HG03097 (cell line): ENCODE measurements around the gene KRTCAP3.
A peak's percentile ranks its signal among the peaks of the same experiment; 100 is the strongest.
"Not testable (repeated sequence)": the region's sequence is repeated elsewhere in the genome, so short reads cannot be mapped to it uniquely, and the experiment has no call there.

Experiments
- ATAC-seq: cut with Tn5 transposase; IDR thresholded peaks from one replicate; pipeline ENCODE4 v1.9.1; 2021; ENCODE audit not compliant: unreplicated experiment, low FRiP score

Gene KRTCAP3

GRCh38 chr2:27441958-27442919 lies at the start of gene KRTCAP3:
Gene KRTCAP3, plus strand, starts transcription at chr2:27442381. Its CDS starts 32 bp downstream, at chr2:27442413.
- ATAC-seq, result no peak

GRCh38 chr2:27393225-27393624 lies 49.0 kb upstream of the KRTCAP3 start:
- no peak for ATAC-seq

- ATAC-seq, result no peak
Observed at GRCh38 chr2:27398962-27399361, 43.2 kb upstream of the KRTCAP3 start.

- no peak for ATAC-seq
Observed at GRCh38 chr2:27400348-27401135, 41.6 kb upstream of the KRTCAP3 start.

- no peak for ATAC-seq
Observed at GRCh38 chr2:27407798-27408491, 34.2 kb upstream of the KRTCAP3 start.

- peak; percentile 33 for ATAC-seq
Observed at GRCh38 chr2:27408601-27409320, 33.4 kb upstream of the KRTCAP3 start.

- peak; percentile 92 for ATAC-seq
Observed at GRCh38 chr2:27409321-27410073, 32.7 kb upstream of the KRTCAP3 start, which contains the start of gene PPM1G. Gene PPM1G, minus strand, starts transcription at chr2:27409591. Its CDS starts 169 bp downstream, at chr2:27409422.

- no peak for ATAC-seq
Observed at GRCh38 chr2:27412419-27413152, 29.6 kb upstream of the KRTCAP3 start.

- no peak for ATAC-seq
Observed at GRCh38 chr2:27416151-27416550, 26.0 kb upstream of the KRTCAP3 start.

- no peak for ATAC-seq
Observed at GRCh38 chr2:27420996-27421395, 21.2 kb upstream of the KRTCAP3 start.

- ATAC-seq, result no peak
Observed at GRCh38 chr2:27421660-27422250, 20.4 kb upstream of the KRTCAP3 start.

- ATAC-seq, result no peak
Observed at GRCh38 chr2:27422958-27423357, 19.2 kb upstream of the KRTCAP3 start.

GRCh38 chr2:27425039-27425438 lies 17.1 kb upstream of the KRTCAP3 start:
- not testable (repeated sequence) for ATAC-seq

GRCh38 chr2:27427863-27428212 lies 14.3 kb upstream of the KRTCAP3 start:
- ATAC-seq, result no peak

- peak; percentile 93 for ATAC-seq
Observed at GRCh38 chr2:27428213-27428977, 13.8 kb upstream of the KRTCAP3 start, which contains the start of gene NRBP1. Gene NRBP1, plus strand, starts transcription at chr2:27428631. Its CDS starts 4,643 bp downstream, at chr2:27433274.

GRCh38 chr2:27428978-27429541 lies 13.1 kb upstream of the KRTCAP3 start:
- peak; percentile 65 for ATAC-seq

- no peak for ATAC-seq
Observed at GRCh38 chr2:27431395-27431794, 10.8 kb upstream of the KRTCAP3 start.
